Trophoblast cell (in vitro differentiated cells and primary cell): ENCODE data around the gene GSS.

Source experiments
- DNase-seq, 2 donors: peaks; one replicate each; pipeline ENCODE4 v3.0.0-alpha.2; 2016
- H2AFZ ChIP-seq: 2 replicates; pipeline ENCODE4 v1.6.1; 2013; ENCODE audit warnings: low read length, moderate library complexity, mild to moderate bottlenecking; ENCODE audit not compliant: insufficient read depth, poor library complexity
- H2AK5ac ChIP-seq: 2 replicates; pipeline ENCODE4 v1.6.1; 2013; ENCODE audit warnings: mild to moderate bottlenecking, low read length
- H2BK120ac ChIP-seq: 2 replicates; pipeline ENCODE4 v1.6.1; 2013; ENCODE audit warnings: low read length, mild to moderate bottlenecking, moderate library complexity; ENCODE audit not compliant: insufficient read depth, poor library complexity
- H2BK12ac ChIP-seq: 2 replicates; pipeline ENCODE4 v1.6.1; 2013; ENCODE audit warnings: mild to moderate bottlenecking, low read length, moderate library complexity
- H2BK5ac ChIP-seq: 2 replicates; pipeline ENCODE4 v1.6.1; 2013; ENCODE audit warnings: low read length, low read depth, moderate library complexity, mild to moderate bottlenecking; ENCODE audit not compliant: poor library complexity
- H3K14ac ChIP-seq: 2 replicates; pipeline ENCODE4 v1.6.1; 2013; ENCODE audit warnings: mild to moderate bottlenecking, low read length
- H3K18ac ChIP-seq: 2 replicates; pipeline ENCODE4 v1.6.1; 2013; ENCODE audit warnings: mild to moderate bottlenecking, low read length
- H3K23ac ChIP-seq: 2 replicates; pipeline ENCODE4 v1.6.1; 2013; ENCODE audit warnings: low read length
- H3K27ac ChIP-seq: 2 replicates; pipeline ENCODE4 v1.5.1; 2013; ENCODE audit warnings: low read depth, mild to moderate bottlenecking, inconsistent platforms, low read length, moderate library complexity
- H3K27me3 ChIP-seq: 2 replicates; pipeline ENCODE4 v1.6.1; 2013; ENCODE audit warnings: inconsistent platforms, mild to moderate bottlenecking, low read length, moderate library complexity; ENCODE audit not compliant: insufficient read depth
- H3K36me3 ChIP-seq, 2 experiments: 1 replicate in 1 of 2; 2 replicates in 1 of 2; pipeline ENCODE4 v1.6.1; 2013; ENCODE audit warnings: low read length in 2 of 2, mild to moderate bottlenecking in 2 of 2, moderate library complexity in 1 of 2; ENCODE audit not compliant: insufficient read depth in 2 of 2, control insufficient read depth in 1 of 2
- H3K4ac ChIP-seq: 2 replicates; pipeline ENCODE4 v1.6.1; 2013; ENCODE audit warnings: low read depth, mild to moderate bottlenecking, low read length, moderate library complexity
- H3K4me1 ChIP-seq, 2 experiments: 1 replicate in 1 of 2; 2 replicates in 1 of 2; pipeline ENCODE4 v1.6.1; 2013; ENCODE audit warnings: low read length in 2 of 2, mild to moderate bottlenecking in 2 of 2, moderate library complexity in 1 of 2; ENCODE audit not compliant: insufficient read depth in 2 of 2, control insufficient read depth in 1 of 2
- H3K4me2 ChIP-seq: 2 replicates; pipeline ENCODE4 v1.6.1; 2013; ENCODE audit warnings: inconsistent platforms, mild to moderate bottlenecking, low read length, moderate library complexity
- H3K4me3 ChIP-seq: 2 replicates; pipeline ENCODE4 v1.5.1; 2013; ENCODE audit warnings: mild to moderate bottlenecking, low read depth, low read length, inconsistent platforms
- H3K79me1 ChIP-seq: one replicate; pipeline ENCODE4 v1.6.1; 2013; ENCODE audit warnings: low read length
- H3K79me2 ChIP-seq: 2 replicates; pipeline ENCODE4 v1.6.1; 2013; ENCODE audit warnings: low read length, mild to moderate bottlenecking; ENCODE audit not compliant: control insufficient read depth, insufficient read depth, poor library complexity
- H3K9ac ChIP-seq: 2 replicates; pipeline ENCODE4 v1.6.1; 2013; ENCODE audit warnings: mild to moderate bottlenecking, low read length
- H3K9me3 ChIP-seq: 2 replicates; pipeline ENCODE4 v1.6.1; 2013; ENCODE audit warnings: low read depth, mild to moderate bottlenecking, control low read depth, inconsistent platforms, low read length; ENCODE audit not compliant: insufficient read depth
- H4K12ac ChIP-seq: 2 replicates; pipeline ENCODE4 v1.6.1; 2013; ENCODE audit warnings: low read depth, mild to moderate bottlenecking, low read length, moderate library complexity
- H4K8ac ChIP-seq: 2 replicates; pipeline ENCODE4 v1.6.1; 2013; ENCODE audit warnings: low read depth, mild to moderate bottlenecking, low read length, moderate library complexity
- H4K91ac ChIP-seq: one replicate; pipeline ENCODE4 v1.6.1; 2013; ENCODE audit warnings: low read depth, mild to moderate bottlenecking, low read length, moderate library complexity
- WGBS: extraction: QIAGEN DNeasy Blood & Tissue Kit; methylation state at CpG from one replicate; pipeline ENCODE4 v1.1.7; 2013; ENCODE audit warnings: missing lambda C conversion rate; ENCODE audit not compliant: insufficient read length, insufficient coverage; ENCODE audit errors: extremely low coverage; 5-methylcytosine and 5-hydroxymethylcytosine counted together

GSS gene

GRCh38 chr20:34949120-34949519 is 6.5 kb downstream of the GSS start:
- Histone ChIP-seq H3K79me2 (no peaks in the 10 kb centered on the region), H3K27ac (no peak overlapping the region), H3K18ac (no peak overlapping the region), H3K4me1 (no peaks in the 10 kb centered on the region), H2BK12ac (no peak overlapping the region), H3K9ac (no peak overlapping the region), H3K27me3 (no peaks in the 10 kb centered on the region), H4K12ac (no peak overlapping the region), H4K8ac (no peak overlapping the region), H3K4ac (no peak overlapping the region), H3K14ac (no peak overlapping the region), H3K36me3 (peaks cover 7% of the 10 kb centered on the region in 2 experiments), H3K4me3 (no peak overlapping the region), H3K79me1 (no peaks in the 10 kb centered on the region), H3K4me2 (no peak overlapping the region), H4K91ac (no peak overlapping the region), H3K23ac (no peak overlapping the region), H3K9me3 (no peaks in the 10 kb centered on the region), H2BK120ac (no peak overlapping the region), H2AK5ac (no peak overlapping the region), H2BK5ac (no peak overlapping the region), H2AFZ (no peak overlapping the region)
- no peak for DNase-seq
- no CpG with 5 or more reads among the region's 6 CpGs for WGBS

- Histone ChIP-seq H2BK120ac (no peak overlapping the region), H2BK5ac (no peak overlapping the region), H3K4me1 (no peaks in the 10 kb centered on the region), H3K4ac (no peak overlapping the region), H3K23ac (no peak overlapping the region), H3K9me3 (no peaks in the 10 kb centered on the region), H2AFZ (no peak overlapping the region), H4K8ac (no peak overlapping the region), H2BK12ac (no peak overlapping the region), H3K4me3 (no peak overlapping the region), H4K12ac (no peak overlapping the region), H3K79me2 (no peaks in the 10 kb centered on the region), H3K27me3 (no peaks in the 10 kb centered on the region), H3K27ac (no peak overlapping the region), H3K18ac (no peak overlapping the region), H3K9ac (no peak overlapping the region), H3K4me2 (no peak overlapping the region), H3K36me3 (peaks cover 7 to 11% of the 10 kb centered on the region in 2 experiments), H4K91ac (no peak overlapping the region), H2AK5ac (no peak overlapping the region), H3K14ac (no peak overlapping the region), H3K79me1 (no peaks in the 10 kb centered on the region)
- DNase-seq: no peak
Measured at GRCh38 chr20:34948030-34948429, 7.6 kb downstream of the GSS start.

- H3K9me3 ChIP-seq: no peaks in the 10 kb centered on the region
- no peak overlapping the region for H2AFZ ChIP-seq
- no peak overlapping the region for H4K12ac ChIP-seq
- no peak overlapping the region for H3K23ac ChIP-seq
- H3K18ac ChIP-seq: no peak overlapping the region
- H3K4me2 ChIP-seq: no peak overlapping the region
- H3K14ac ChIP-seq: no peak overlapping the region
- H4K8ac ChIP-seq: no peak overlapping the region
- H4K91ac ChIP-seq: no peak overlapping the region
- no peak overlapping the region for H2BK120ac ChIP-seq
- no peak for DNase-seq
- H3K27ac ChIP-seq: no peak overlapping the region
- H2BK5ac ChIP-seq: no peak overlapping the region
- H3K4me1 ChIP-seq: no peaks in the 10 kb centered on the region
- H2AK5ac ChIP-seq: no peak overlapping the region
- no peak overlapping the region for H2BK12ac ChIP-seq
- no peak overlapping the region for H3K4ac ChIP-seq
- H3K79me2 ChIP-seq: no peaks in the 10 kb centered on the region
- no peaks in the 10 kb centered on the region for H3K27me3 ChIP-seq
- no peaks in the 10 kb centered on the region for H3K79me1 ChIP-seq
- H3K9ac ChIP-seq: no peak overlapping the region
- H3K36me3 ChIP-seq: peaks cover 9 to 18% of the 10 kb centered on the region in 2 experiments
- H3K4me3 ChIP-seq: no peak overlapping the region
Measured at GRCh38 chr20:34947336-34947735, 8.3 kb downstream of the GSS start.

GRCh38 chr20:34946661-34947060 is 8.9 kb downstream of the GSS start:
- Histone ChIP-seq H3K18ac (no peak overlapping the region), H4K12ac (no peak overlapping the region), H3K79me1 (no peaks in the 10 kb centered on the region), H3K4me1 (no peaks in the 10 kb centered on the region), H2AK5ac (no peak overlapping the region), H2AFZ (no peak overlapping the region), H3K9ac (no peak overlapping the region), H3K9me3 (no peaks in the 10 kb centered on the region), H3K27me3 (no peaks in the 10 kb centered on the region), H4K8ac (no peak overlapping the region), H3K14ac (no peak overlapping the region), H3K36me3 (peaks cover 14 to 23% of the 10 kb centered on the region in 2 experiments), H2BK12ac (no peak overlapping the region), H3K4ac (no peak overlapping the region), H2BK120ac (no peak overlapping the region), H3K79me2 (no peaks in the 10 kb centered on the region), H3K27ac (no peak overlapping the region), H3K23ac (no peak overlapping the region), H3K4me2 (no peak overlapping the region), H4K91ac (no peak overlapping the region), H3K4me3 (no peak overlapping the region), H2BK5ac (no peak overlapping the region)
- WGBS: no CpG with 5 or more reads among the region's 3 CpGs
- DNase-seq: no peak
